T-helper 2 cell (primary cell): Measurements from ENCODE around the gene CHST7.
A peak's percentile ranks its signal among the peaks of the same experiment; 100 is the strongest.
"Not testable (repeated sequence)": the region's sequence is repeated elsewhere in the genome, so short reads cannot be mapped to it uniquely, and the experiment has no call there.

Experiments used
- DNase-seq, 5 experiments: peaks; one replicate each; pipeline versions ENCODE4 v3.0.0 to v3.0.0-alpha.2; 2012 to 2022
- total RNA-seq, 2 donors: gene quantifications; one replicate each; lab custom pipeline; 2026; lab: John Stamatoyannopoulos, UW

CHST7 gene
- total RNA-seq = 17.8 to 22.4 reads per million in 2 donors

GRCh38 chrX:46573331-46573891, at the start of gene CHST7:
TSS of gene CHST7 (plus strand) at chrX:46573765. CDS start at chrX:46573932, 167 bp downstream.
- peak; percentile 30 to 78 (median 47) for DNase-seq

GRCh38 chrX:46528640-46529039, 44.9 kb upstream of the CHST7 start:
- not testable (repeated sequence) for DNase-seq

GRCh38 chrX:46529740-46530403, 43.7 kb upstream of the CHST7 start:
- not testable (repeated sequence) for DNase-seq

GRCh38 chrX:46530404-46530908, 43.1 kb upstream of the CHST7 start:
- DNase-seq = not testable (repeated sequence)

GRCh38 chrX:46531442-46531841, 42.1 kb upstream of the CHST7 start:
- no peak for DNase-seq

GRCh38 chrX:46543441-46543840, 30.1 kb upstream of the CHST7 start:
- no peak for DNase-seq

- not testable (repeated sequence) for DNase-seq
These were observed 29.0 kb upstream of the CHST7 start for GRCh38 chrX:46544527-46544926.

- DNase-seq = peak; percentile 85 to 95 (median 91)
These were observed 28.2 kb upstream of the CHST7 start, which contains the start of gene ZNF674 for GRCh38 chrX:46545111-46546005. TSS of gene ZNF674 (minus strand) at chrX:46545421. CDS start at chrX:46542087, 3,334 bp downstream.

GRCh38 chrX:46547857-46548256, 25.7 kb upstream of the CHST7 start:
- no peak for DNase-seq

- DNase-seq = no peak
These were observed 23.7 kb upstream of the CHST7 start for GRCh38 chrX:46549914-46550313.

GRCh38 chrX:46551494-46552128, 22.0 kb upstream of the CHST7 start:
- no peak for DNase-seq

GRCh38 chrX:46553935-46554334, 19.6 kb upstream of the CHST7 start:
- DNase-seq = no peak

GRCh38 chrX:46554942-46555341, 18.6 kb upstream of the CHST7 start:
- no peak for DNase-seq

GRCh38 chrX:46559062-46559461, 14.5 kb upstream of the CHST7 start:
- no peak for DNase-seq

GRCh38 chrX:46561824-46562657, 11.5 kb upstream of the CHST7 start:
- peak in 1 of 5 experiments; percentile 64 for DNase-seq

GRCh38 chrX:46567388-46567787, 6.2 kb upstream of the CHST7 start:
- no peak for DNase-seq

GRCh38 chrX:46569621-46570020, 3.9 kb upstream of the CHST7 start:
- DNase-seq = no peak

- no peak for DNase-seq
These were observed 1.9 kb upstream of the CHST7 start for GRCh38 chrX:46571423-46572339.

GRCh38 chrX:46572340-46572936, 1.1 kb upstream of the CHST7 start:
- DNase-seq = peak in 3 of 5 experiments; percentile 15 to 75 (median 46)
